ENCODE measurements around the gene RASGRF2. TPM values are rescaled to one million over a fixed set of nuclear protein-coding genes. Genes with fewer than 3 reads are reported as not detected.

The RASGRF2 gene
- total and polyA plus RNA-seq, 2 of the 8 experiments (the other 6 are each of a cell fraction or from before 2014, with no cell fraction given), result 2.6 to 29.5 TPM

GRCh38 chr5:81187885-81188284 is 227.7 kb downstream of the RASGRF2 start:
- H2AFZ ChIP-seq (ENCODE audit: low read length), result no peak overlapping the region
- no peak overlapping the region for H3K14ac ChIP-seq (ENCODE audit: insufficient read length)
- no peaks in the 10 kb centered on the region for H3K36me3 ChIP-seq (ENCODE audit: control insufficient read depth in 2 of 4, insufficient read depth in 4 of 4, low read length in 3 of 4)
- no peak overlapping the region for H4K91ac ChIP-seq (replicated peaks; ENCODE audit: insufficient read length, low read length)
- H3K4ac ChIP-seq (replicated peaks; ENCODE audit: insufficient read length, low read depth, low read length), result no peak overlapping the region
- no peak overlapping the region for H2BK20ac ChIP-seq (ENCODE audit: low read length)
- H2AK5ac ChIP-seq (ENCODE audit: low read depth, low read length), result no peak overlapping the region
- no peak overlapping the region for H3K56ac ChIP-seq (replicated peaks; ENCODE audit: insufficient read length, low read depth, low read length)
- WGBS, 2 experiments (ENCODE audit: extremely low coverage in 1 of 2, insufficient coverage in 1 of 2, insufficient read length in 1 of 2, insufficient replicate concordance in 2 of 2, low coverage in 1 of 2, low lambda C conversion rate in 2 of 2, missing lambda C conversion rate in 1 of 2), result 91% methylated on average over 6 of the region's 6 CpGs; no CpG with 5 or more reads in 1 of the 2 experiments
- no peak overlapping the region for H3K27ac ChIP-seq (ENCODE audit: low read depth, low read length)
- no peaks in the 10 kb centered on the region for H3K27me3 ChIP-seq (replicated peaks in 1 of 4; ENCODE audit: control insufficient read depth in 3 of 4, extremely low read depth in 1 of 4, insufficient read depth in 3 of 4, low read length in 3 of 4)
- DNase-seq (ENCODE audit: low read depth in 1 of 2, low spot score in 2 of 2), result no peak
- no peak overlapping the region for H3K4me2 ChIP-seq (ENCODE audit: insufficient read depth in 1 of 2, low read depth in 2 of 2, low read length in 2 of 2)
- no peaks in the 10 kb centered on the region; the same call in 1 of the 2 replicates for H3K23me2 ChIP-seq (ENCODE audit: low read depth, low read length)
- ChIA-PET POLR2A (ENCODE audit: partially characterized antibody) (no interaction called here), CTCF (ENCODE audit: partially characterized antibody) (interaction anchor here (1.6 kb wide), 1 partner anchor 18 kb away, joined by 6 read pairs; no protein-coding TSS in a partner anchor)
- H3K79me2 ChIP-seq (ENCODE audit: control insufficient read depth in 1 of 2, insufficient read depth in 2 of 2, low read length in 2 of 2), result no peaks in the 10 kb centered on the region
- FAIRE-seq, result no peak
- H3K4me3 ChIP-seq (ENCODE audit: extremely low read depth in 1 of 4, insufficient read depth in 2 of 4, low read depth in 3 of 4, low read length in 4 of 4), result no peak overlapping the region
- H3K9me3 ChIP-seq (ENCODE audit: insufficient read depth in 2 of 2, low read depth in 1 of 2, low read length in 1 of 2), result no peaks in the 10 kb centered on the region
- H3K9ac ChIP-seq (replicated peaks in 1 of 4; ENCODE audit: extremely low read depth in 1 of 4, low read depth in 3 of 4, low read length in 3 of 4), result no peak overlapping the region
- no peak overlapping the region for H2BK120ac ChIP-seq (replicated peaks; ENCODE audit: low read depth, low read length)
- no peak overlapping the region for H2BK12ac ChIP-seq (ENCODE audit: low read depth, low read length)
- H4K20me1 ChIP-seq (replicated peaks in 1 of 2; ENCODE audit: control insufficient read depth in 1 of 2, insufficient read depth in 2 of 2, low read length in 2 of 2), result no peaks in the 10 kb centered on the region
- TF ChIP-seq NRF1 (IDR thresholded peaks at IDR 0.05; ENCODE audit: low read depth, low read length) (no peak), CREB1 (IDR thresholded peaks at IDR 0.05) (no peak), GABPA (IDR thresholded peaks at IDR 0.05; ENCODE audit: borderline replicate concordance, insufficient read depth, low read length) (no peak), RFX5 (IDR thresholded peaks at IDR 0.05; ENCODE audit: borderline replicate concordance, low read depth, low read length) (no peak)
- no peak overlapping the region for H4K8ac ChIP-seq (ENCODE audit: extremely low read depth, insufficient read depth, low read length)
- no peaks in the 10 kb centered on the region for H3K79me1 ChIP-seq (ENCODE audit: low read depth, low read length)
- H2BK5ac ChIP-seq (ENCODE audit: low read depth, low read length), result no peak overlapping the region
- no peak overlapping the region for H4K5ac ChIP-seq (ENCODE audit: insufficient read length, low read depth, low read length)
- peaks cover 0 to 4% (median 1%) of the 10 kb centered on the region in 4 experiments; a peak in 3 of 7 replicates for H3K4me1 ChIP-seq (replicated peaks in 1 of 4; ENCODE audit: control insufficient read depth in 3 of 4, insufficient read depth in 4 of 4, low read length in 3 of 4)
- no peak overlapping the region for H2BK15ac ChIP-seq (ENCODE audit: low read length)
- no peak overlapping the region for H3K23ac ChIP-seq (ENCODE audit: insufficient read length)
- H3K18ac ChIP-seq (ENCODE audit: extremely low read depth, low read length), result no peak overlapping the region

Measured in H1 (cell line).